Activated effector memory CD4-positive, alpha-beta T cell treated with Interleukin-2 at 50 U/mL for 16 hours (primary cell): ENCODE measurements around the gene KLRF2.

Experiments used
- DNase-seq: peaks from one replicate; pipeline ENCODE4 v3.0.0-alpha.2; 2020

The KLRF2 gene

GRCh38 chr12:9941838-9942237 is 60.5 kb downstream of the KLRF2 start:
- DNase-seq: no peak

GRCh38 chr12:9943240-9943639 is 62.0 kb downstream of the KLRF2 start:
- DNase-seq: no peak

- DNase-seq: no peak
Observed at GRCh38 chr12:9944391-9944790, 63.1 kb downstream of the KLRF2 start.
